NCI-H2029 treated with DMSO at 0.1 percent for 48 hours (cell line): ENCODE measurements around the gene SH3RF2.
"Not testable (repeated sequence)": the region's sequence is repeated elsewhere in the genome, so short reads cannot be mapped to it uniquely, and the experiment has no call there.

Source experiments
- DNase-seq: peaks from one replicate; lab custom pipeline; 2025; lab: John Stamatoyannopoulos, UW

Gene SH3RF2

GRCh38 chr5:145980259-145980658, 43.9 kb downstream of the SH3RF2 start:
- DNase-seq = no peak

- no peak for DNase-seq
Measured at GRCh38 chr5:145980718-145981117, 44.3 kb downstream of the SH3RF2 start.

GRCh38 chr5:145981589-145982571, 45.5 kb downstream of the SH3RF2 start:
- DNase-seq = peak; percentile 57

GRCh38 chr5:145982572-145983318, 46.4 kb downstream of the SH3RF2 start:
- no peak for DNase-seq

GRCh38 chr5:145983446-145983845, 47.1 kb downstream of the SH3RF2 start:
- no peak for DNase-seq

- DNase-seq = no peak
Measured at GRCh38 chr5:145984072-145984471, 47.7 kb downstream of the SH3RF2 start.

- no peak for DNase-seq
Measured at GRCh38 chr5:145987856-145988255, 51.5 kb downstream of the SH3RF2 start.

GRCh38 chr5:145988993-145989392, 52.6 kb downstream of the SH3RF2 start:
- no peak for DNase-seq

GRCh38 chr5:145989428-145989827, 53.0 kb downstream of the SH3RF2 start:
- no peak for DNase-seq

- DNase-seq = no peak
Measured at GRCh38 chr5:145990170-145990569, 53.8 kb downstream of the SH3RF2 start.

- no peak for DNase-seq
Measured at GRCh38 chr5:145991044-145991575, 54.7 kb downstream of the SH3RF2 start.

GRCh38 chr5:145993538-145993937, 57.2 kb downstream of the SH3RF2 start:
- DNase-seq = not testable (repeated sequence)

- DNase-seq = no peak
Measured at GRCh38 chr5:145996135-145996534, 59.8 kb downstream of the SH3RF2 start.

- no peak for DNase-seq
Measured at GRCh38 chr5:145999208-145999607, 62.8 kb downstream of the SH3RF2 start.

GRCh38 chr5:146000072-146000471, 63.7 kb downstream of the SH3RF2 start:
- DNase-seq = no peak

GRCh38 chr5:146001544-146002190, 65.3 kb downstream of the SH3RF2 start:
- DNase-seq = no peak

- DNase-seq = no peak
Measured at GRCh38 chr5:146002491-146002890, 66.1 kb downstream of the SH3RF2 start.

GRCh38 chr5:146003852-146004251, 67.5 kb downstream of the SH3RF2 start:
- no peak for DNase-seq

- no peak for DNase-seq
Measured at GRCh38 chr5:146005264-146005663, 68.9 kb downstream of the SH3RF2 start.

GRCh38 chr5:146005723-146006122, 69.3 kb downstream of the SH3RF2 start:
- DNase-seq = no peak

GRCh38 chr5:146006470-146007190, 70.3 kb downstream of the SH3RF2 start:
- DNase-seq = no peak
